Heart left ventricle (tissue), 13 donors: Measurements from ENCODE around the gene SLC25A6.

Source experiments
- POLR2A ChIP-seq, 2 donors: fragments of 450-650 bp; IDR thresholded peaks; one replicate each; pipeline ENCODE4 v1.6.1; 2017; ENCODE audit warnings: antibody characterized with exemption in 2 of 2, mild to moderate bottlenecking in 2 of 2, moderate library complexity in 2 of 2
- TF ChIP-seq, protein P1 (sequence below), 12 donors: fragments of 200-600 bp; sonication (generic) in 4 of 12; IDR thresholded peaks; one replicate each; pipeline versions ENCODE4 v1.5.0 to v1.8.0; 2018 to 2022; ENCODE audit warnings: antibody characterized with exemption in 12 of 12, mild to moderate bottlenecking in 5 of 12
- donor health status: ischemic (EF 13 %, LVEDD 7.1; RV severe dilation, severe dysfunction).
- donor health status: DM: no; HTN: yes; CAD: no.
- donor health status: DM: no; HTN: no; CAD: no.
- donor health status: ischemic (EF 25% LVEDD 6.9; RV normal size, moderate dysfunction).
- donor health status: ischemic (EF 25% LVEDD 5.7; RV mildly dilated, moderate dysfunction).
- donor health status: ischemic (EF 35%, LVEDD 5.7; RV mildly dilated, moderate dysfunction).
- donor health status: nonischemic (EF 11% LVEDD 7.7; RV severe dilation, severe dysfunction).
- donor health status: DM: yes; HTN: yes; CAD: no.
- donor health status: PGD.
- donor health status: ischemic (EF 29% LVEDD 5.4; RV normal size, mild dysfunction).
- donor health status: nonischemic (EF 23%, LVEDD 6.1; RV moderate dilation, normal function).

DNA sequence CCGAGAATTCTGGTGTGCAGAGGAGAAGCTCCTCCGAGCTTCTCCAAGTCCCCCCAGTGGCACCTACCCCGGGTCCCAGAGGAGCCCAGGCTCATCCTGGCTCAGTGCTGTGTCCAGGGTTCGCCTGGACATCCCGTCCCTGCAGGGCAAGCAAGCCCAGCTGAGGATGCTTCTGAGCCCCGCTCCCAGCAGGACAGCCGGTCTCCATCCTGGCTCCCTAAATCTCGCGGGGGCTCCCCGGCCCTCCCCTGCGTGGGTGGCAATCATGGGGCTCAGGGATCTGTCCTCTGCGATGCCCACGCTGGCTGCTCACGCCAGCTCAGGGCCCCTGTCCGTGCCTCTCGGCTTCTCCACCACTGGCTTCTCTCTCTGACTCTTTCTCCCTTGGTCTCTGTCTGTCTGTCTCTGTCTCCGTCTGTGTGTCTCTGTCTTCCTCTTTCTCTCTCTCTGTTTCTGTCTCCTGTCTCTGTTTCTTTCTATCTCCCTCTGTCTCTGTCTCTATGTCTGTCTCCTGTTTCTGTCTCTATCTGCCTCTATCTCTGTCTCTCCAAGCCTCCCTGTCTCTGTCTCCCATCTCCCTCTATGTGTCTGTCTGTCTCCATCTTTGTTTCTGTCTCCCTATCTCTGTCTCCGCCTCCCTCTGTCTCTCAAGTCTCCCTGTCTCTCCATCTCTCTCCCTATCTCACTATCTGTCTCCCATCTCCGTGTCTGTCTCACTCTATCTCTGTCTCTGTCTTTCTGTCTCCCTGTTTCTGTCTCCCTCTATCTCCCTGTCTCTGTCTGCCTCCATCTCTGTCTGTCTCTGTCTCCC lies 27.8 kb upstream of the SLC25A6 start:
- TF ChIP-seq, protein P1, sequence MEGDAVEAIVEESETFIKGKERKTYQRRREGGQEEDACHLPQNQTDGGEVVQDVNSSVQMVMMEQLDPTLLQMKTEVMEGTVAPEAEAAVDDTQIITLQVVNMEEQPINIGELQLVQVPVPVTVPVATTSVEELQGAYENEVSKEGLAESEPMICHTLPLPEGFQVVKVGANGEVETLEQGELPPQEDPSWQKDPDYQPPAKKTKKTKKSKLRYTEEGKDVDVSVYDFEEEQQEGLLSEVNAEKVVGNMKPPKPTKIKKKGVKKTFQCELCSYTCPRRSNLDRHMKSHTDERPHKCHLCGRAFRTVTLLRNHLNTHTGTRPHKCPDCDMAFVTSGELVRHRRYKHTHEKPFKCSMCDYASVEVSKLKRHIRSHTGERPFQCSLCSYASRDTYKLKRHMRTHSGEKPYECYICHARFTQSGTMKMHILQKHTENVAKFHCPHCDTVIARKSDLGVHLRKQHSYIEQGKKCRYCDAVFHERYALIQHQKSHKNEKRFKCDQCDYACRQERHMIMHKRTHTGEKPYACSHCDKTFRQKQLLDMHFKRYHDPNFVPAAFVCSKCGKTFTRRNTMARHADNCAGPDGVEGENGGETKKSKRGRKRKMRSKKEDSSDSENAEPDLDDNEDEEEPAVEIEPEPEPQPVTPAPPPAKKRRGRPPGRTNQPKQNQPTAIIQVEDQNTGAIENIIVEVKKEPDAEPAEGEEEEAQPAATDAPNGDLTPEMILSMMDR (IDR thresholded peaks at IDR 0.05), result no peak
- TF ChIP-seq POLR2A (IDR thresholded peaks at IDR 0.05), result no peak
